C4-2B (cell line): Measurements from ENCODE around the gene IZUMO4.

ENCODE experiments used
- CTCF ChIP-seq: fragments of 450-650 bp; conservative IDR thresholded peaks from 2 replicates; pipeline ENCODE4 v1.5.1; 2017; ENCODE audit warnings: mild to moderate bottlenecking
- ZFX ChIP-seq: fragments of 450-650 bp; IDR thresholded peaks from 2 replicates; pipeline ENCODE4 v1.6.1; 2017

DNA sequence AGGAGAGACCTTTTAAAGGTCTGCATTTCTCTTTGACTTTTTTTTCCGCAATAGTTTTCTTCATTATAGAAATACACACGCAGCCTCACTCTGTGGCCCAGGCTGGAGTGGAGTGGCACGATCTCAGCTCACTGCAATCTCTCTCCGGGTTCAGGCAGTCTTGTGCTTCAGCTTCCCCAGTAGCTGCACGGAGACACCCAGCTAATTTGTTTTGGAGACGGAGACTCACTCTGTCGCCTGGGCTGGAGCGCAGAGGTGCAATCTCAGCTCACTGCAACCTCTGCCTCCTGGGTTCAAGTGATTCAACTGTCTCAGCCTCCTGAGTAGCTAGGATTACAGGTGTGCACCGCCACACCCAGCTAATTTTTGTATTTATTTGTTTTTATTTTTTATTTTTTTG lies 33.9 kb upstream of the IZUMO4 start:
- TF ChIP-seq CTCF (no peak), ZFX (no peak)
